ENCODE measurements around the gene RHEBL1.

Gene RHEBL1

DNA sequence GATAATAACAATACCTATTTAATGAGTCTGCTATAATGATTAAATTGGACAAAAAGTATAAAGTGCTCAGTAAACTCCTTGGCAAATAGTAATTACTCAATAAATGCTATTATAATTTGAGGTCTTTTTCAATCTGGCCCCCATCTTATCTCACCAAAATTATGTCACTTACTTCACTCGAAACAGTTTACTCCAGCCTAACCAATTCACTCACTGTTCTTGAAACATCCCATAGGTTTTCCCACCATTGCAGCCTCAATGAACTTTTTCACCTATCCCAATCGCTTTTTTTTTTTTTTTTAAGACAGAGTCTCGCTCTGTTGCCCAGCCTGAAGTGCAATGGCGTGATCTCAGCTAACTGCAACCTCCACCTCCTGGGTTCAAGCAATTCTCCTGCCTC is 33.8 kb downstream of the RHEBL1 start:
- no peak for DNase-seq

DNA sequence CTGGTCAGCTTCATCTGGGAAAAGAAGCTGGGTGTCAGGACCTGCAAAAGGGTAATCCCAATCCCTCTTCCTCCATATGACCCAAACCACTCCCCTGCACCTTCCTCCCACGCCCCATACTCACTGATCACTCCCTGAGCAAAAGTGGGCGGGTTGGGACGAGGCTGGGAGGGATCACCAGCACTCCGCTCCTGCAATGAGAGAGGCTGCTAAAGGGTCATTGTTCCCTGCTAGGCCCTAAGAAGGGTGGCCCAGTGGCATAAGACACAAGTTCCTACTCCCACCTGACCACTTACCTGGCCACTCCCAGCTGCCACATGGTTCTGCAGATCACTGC is 35.5 kb downstream of the RHEBL1 start:
- DNase-seq = no peak

DNA sequence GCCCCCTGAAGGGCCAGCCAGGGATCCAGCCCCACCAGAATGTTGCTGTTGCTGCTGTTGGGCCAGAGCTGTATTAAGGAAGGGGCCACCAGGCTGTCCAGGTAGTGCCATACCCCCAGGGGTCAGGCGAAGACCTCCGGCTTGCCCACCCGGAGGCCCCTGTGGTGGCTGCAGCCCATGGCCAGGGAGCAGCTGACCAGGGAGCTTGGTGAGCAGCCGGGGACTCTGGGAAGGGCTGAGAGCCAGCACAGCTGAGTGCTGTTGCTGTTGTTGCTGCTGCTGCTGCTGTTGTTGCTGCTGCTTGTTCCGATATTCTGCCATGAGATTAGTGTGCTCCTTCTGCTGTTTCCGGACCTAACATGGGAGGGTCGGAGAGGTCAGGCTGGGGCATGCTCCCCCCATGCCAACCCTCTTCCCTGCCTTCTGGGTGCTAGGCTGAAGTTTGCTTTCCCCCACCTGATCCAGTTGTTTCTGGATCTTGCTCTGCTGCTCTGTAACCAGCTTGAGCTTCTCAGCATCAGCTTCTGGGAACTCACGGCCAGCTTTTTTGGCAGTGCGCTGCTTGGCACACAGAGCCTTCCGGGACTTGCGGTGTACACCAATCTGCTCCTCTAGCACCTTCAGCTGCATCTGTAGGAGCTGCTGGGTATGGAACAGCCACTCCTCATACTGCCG is 36.0 kb downstream of the RHEBL1 start:
- DNase-seq = no peak

DNA sequence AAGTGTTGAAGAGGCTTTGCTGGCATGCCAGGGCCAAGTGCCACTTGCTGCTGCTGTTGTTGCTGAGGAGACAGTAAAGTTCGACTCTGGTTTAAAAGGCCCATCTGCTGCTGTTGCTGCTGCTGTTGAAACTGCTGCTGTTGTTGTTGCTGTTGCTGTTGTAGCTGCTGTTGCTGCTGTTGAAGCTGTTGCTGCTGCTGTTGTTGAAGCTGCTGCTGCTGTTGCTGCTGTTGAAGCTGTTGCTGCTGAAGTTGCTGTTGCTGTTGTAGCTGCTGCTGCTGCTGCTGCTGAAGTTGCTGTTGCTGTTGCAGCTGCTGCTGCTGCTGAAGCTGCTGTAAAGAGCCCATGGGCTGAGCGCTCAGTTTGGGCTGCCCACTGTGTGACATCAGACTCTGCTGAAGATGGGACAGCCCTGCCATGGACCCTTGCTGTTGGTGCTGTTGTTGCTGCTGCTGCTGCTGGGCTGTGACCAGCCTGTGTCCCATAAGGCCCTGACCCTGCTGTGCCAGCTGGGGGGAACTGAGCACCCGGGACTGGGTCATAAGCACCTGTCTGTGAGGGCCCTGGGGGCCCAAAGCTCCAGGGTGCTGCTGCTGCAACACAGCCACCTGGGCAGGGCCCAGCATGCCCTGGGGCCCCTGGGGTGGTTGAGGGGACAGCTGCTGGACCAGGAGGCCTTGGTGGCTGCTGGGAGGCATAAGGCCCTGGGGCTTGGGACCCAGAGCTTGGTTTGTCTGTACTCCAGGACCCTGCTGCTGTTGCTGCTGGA is 36.9 kb downstream of the RHEBL1 start:
- no peak for DNase-seq

DNA sequence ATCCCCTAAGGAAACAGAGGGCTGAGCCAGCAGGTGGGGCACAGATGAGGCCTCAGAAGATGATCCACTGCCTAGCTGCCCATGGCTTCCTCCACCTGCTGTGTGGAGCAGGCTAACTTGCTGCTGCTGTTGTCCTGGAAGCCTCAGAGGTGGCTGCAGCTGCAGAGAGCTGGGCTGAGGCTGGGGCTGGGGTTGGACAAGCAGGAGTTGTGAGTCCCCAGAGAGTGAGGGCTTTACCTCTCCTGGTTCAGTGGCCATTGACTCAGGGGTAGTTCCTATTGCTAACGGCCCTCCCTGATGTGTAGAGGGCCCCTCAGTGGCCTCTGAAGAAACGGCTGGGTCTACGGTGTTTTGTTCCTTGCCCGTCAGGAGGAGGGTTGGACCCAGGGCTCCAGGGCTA is 37.5 kb downstream of the RHEBL1 start:
- DNase-seq = no peak

DNA sequence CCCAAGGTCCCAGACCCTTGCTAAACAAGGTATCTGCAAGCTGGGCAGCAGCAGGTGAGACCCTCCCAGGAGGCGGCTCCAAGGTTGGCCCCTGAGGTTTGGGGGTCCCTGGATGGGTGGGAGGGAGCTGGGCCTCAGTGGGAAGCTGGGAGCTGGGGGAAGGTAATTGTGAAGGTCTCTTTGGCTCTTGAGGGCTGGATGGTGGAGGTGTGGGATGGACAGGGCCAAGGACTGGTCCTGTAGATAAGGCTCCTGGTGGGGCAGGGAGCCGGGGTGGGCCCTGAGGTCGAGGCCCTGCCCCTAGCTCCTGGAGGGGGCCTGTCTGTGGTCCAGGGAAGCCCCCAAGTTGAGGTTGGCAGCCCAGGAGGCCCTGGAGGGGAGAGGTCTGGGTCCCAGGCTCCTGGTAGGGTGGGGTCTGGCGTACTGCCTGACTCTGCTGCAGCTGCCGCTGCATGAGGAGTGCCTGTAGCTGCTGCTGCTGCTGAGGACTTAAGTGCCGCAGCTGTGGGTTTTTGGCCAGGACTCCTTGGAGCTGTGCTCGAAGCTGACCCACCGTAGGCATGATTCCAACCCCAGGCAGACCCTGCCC is 38.1 kb downstream of the RHEBL1 start:
- no peak for DNase-seq

DNA sequence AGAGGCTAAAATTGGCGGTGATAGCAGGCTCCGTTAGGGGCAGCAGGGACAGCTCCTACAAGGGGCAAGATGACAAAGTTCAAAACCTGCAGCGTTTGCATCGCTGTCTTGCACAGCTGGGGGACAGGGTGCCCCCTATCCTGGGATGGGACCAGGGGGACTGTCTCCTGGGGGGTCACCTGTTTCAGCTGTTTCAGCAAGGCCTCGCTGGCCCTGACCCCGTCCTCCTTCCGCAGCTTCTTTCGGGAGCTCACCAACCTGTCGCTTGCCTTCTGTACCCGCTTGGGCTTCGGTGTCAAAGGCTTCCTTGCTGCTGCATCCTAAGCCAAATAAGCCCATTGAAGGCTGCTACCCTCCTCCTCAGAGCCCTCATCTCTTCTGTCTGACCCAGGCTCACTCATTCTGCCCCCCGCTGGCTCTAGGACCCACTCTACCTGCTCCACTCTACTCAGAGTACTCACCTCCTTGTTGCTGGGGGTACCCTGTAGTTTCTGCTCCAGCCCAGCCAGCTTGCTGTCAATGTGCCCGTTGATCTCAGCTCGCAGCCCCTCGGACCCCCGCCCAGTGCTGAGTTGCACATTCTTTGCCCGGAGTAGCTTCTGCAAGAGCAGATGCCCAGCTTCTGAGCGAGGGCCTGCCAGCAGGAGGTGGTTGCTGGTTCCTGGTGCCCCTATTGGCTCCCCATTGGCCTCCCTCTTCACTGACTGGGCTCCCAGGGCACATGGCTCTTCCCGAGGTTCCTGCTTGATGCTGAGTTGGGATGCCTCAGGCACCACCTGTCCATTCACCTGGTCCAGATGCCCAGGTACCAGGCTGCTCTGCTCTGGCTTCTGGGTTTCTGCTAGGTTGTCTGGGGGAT is 38.8 kb downstream of the RHEBL1 start:
- no peak for DNase-seq

DNA sequence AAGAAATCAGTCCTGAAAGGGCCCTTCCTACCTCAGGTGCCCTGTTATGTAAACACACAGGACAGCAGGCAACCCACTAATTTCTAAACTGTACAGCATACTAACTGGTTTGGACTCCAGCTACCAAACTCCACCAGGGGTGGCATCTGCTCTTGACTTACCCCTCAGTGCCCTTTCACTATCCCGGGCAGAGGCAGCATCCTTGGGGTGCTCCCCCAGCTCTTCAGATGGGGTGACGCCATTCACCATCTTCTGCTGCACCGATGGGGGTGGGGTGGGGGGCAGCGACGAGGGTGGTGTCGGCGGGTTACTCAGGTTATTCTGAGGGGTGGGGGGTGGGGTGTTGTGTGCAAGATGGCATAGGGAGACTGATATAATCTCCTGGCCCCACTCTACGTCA is 39.7 kb downstream of the RHEBL1 start:
- no peak for DNase-seq

DNA sequence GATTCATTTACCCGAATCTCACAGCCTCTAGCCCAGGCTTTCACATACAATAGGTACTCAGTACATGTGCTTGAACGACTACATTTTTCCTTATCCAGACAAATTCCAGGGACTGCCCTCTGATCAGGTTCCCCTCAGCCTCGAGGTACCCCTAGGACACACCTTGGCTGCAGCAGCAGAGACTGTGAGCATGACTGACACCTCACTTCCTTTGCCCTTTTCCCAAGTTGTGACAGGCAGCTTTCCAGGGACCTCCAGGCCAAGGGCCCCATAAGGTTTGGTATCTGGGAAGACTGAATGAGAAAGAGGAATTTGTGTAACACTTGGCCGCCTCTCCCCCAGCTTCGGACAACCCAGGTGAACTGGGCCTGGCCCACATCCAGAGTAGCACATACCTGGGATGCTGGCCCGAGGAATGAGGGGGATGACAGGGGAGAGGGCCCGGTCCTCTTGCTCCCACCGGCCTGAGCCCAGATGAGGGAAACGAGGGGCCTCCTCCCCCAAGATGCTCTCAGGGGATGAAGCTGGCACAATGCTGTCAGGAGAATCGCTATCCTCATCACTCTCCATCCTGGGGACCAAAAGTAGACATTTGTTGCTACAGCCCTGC is 41.0 kb downstream of the RHEBL1 start:
- DNase-seq = no peak

DNA sequence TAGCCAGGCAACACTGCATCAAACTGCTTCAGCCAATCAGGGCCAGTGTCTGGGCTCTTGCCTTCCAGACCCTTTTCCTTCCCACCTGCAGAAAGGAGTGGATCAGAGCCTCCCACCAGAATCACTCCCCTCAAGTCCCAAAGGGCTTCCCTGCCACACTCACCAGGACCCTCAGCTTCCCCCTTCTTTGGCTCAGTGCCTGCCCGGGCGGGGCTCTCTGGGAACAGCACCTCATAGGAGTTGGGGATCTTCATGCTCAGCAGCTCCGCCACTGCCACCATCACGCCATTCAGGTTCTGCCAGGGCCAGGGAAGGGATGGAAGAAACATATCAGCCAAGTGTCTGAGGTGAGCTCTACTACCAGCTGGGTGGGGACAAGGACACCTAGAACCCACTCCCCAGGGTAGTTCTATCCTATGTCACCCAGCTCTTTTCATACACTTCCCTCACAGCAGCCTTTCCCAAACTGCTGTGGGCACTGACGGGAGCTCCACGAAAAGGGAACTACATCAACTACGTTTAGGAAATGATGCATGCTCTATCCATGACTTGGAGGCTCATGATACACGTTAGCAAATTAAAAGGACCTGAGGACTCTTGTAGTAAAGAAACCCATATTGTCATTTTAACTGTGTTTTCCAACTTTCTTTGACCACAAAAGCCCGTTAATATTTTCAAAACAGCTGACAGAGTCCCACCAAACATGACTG is 41.8 kb downstream of the RHEBL1 start:
- DNase-seq = no peak

DNA sequence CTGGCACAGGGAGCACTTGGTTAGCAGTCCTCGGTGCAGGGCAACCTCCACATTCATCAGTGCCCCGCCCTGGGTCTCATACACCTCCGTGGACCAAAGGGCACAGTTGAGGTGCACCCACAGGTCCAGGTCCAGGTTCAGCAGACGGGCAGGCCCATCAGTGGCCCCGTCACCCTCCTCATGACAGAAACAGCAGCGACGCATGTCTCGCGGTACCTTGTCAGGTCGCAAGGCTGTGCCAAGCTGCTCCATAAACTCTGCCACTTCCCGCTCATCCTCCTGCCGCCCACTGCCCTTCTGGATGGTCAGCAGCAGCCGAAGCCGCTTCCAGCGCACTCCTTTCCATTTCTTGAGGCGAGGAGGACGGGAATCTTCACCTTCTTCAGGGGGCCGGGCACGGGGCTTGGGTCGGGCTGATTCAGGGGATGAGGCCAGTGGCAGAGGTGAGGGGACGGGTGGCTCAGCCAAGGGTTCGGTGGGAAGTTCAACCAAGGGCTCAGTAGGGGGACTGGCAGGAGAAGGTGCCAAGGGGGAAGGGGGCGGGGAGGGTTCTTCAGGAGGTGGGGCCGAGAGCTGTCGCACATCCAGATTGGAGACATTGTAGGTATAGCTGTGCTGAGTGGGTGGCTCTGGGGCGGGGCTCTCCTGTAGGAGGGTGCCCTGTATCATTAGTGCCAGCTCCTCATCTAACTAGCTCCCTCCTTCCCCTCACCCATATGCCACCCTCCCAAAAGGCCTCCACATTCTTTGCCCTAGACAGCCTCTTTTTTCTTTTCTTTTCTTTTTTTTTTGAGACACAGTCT is 42.9 kb downstream of the RHEBL1 start:
- no peak for DNase-seq

DNA sequence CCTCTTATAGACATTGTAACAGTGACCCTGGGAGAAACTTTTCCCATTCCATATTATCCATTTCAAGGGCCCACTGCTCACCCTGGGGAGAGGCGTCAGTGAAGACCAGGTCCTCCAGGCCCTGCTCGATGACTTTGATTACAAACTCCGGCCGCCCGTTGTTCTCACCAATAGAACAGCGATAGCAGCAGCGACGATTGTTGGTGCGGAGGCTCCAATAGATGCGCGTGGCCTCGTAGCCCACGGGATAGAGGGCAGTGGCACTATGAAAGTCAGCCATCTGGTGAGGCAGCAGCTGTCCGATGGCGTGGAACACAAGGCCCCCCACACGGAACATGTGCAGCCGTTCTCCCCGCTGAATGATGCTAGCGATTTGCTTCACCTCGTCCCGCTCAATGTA is 43.7 kb downstream of the RHEBL1 start:
- DNase-seq = no peak

DNA sequence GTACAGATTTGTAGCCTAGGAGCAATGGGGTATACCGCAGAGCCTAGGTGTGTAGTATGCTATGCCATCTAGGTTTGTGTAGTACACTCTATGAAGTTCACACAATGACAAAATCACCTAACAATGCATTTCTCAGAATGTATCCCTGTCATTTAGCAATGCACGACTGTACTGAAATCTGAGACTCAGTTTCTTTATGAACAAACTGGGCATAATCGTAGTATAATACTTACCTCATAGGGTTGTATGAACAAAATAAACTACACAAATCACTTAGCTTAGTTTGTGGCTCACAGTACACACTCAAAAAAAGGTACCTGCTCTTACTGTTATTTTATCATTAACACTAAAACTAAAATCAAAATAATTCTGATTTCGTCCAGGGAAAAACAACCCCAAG is 44.3 kb downstream of the RHEBL1 start:
- DNase-seq = no peak

DNA sequence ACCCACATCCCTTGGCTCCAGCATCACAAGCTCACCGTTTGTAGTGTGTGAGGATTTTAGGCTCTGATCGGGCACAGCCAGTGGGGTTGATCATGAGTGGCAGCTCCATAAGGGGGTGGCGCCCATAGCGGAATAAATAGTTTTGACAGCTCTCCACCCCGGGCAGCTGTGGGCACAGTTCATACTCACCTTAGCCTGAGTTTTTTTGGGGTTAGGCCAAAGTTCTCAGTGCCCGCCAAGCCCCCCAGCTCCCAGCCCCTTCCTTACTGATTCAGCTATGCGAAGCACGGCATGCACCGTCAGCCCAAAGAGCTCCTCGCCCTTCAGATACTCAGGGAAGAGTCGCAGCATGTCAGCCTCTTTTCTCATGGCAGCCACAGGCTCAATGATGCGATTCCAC is 45.2 kb downstream of the RHEBL1 start:
- no peak for DNase-seq

DNA sequence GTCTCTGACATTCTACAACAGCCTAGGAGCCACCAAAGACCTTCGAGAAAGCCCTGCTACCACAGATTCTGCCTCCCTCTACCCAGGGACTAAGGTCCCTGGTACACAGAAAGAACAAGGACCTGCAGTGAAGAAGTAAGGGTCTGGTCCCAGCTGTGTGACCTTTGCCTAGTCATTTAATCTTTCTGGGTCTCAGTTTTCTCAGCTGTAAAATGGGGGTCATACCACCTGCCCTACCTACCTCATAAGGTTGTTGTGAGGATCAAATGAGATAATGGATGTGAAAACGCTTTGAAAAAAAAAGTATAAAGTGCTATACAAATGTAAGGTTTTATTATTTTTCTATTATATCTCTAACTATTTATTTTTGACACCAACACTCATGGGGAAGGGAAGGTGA is 46.0 kb downstream of the RHEBL1 start:
- no peak for DNase-seq

DNA sequence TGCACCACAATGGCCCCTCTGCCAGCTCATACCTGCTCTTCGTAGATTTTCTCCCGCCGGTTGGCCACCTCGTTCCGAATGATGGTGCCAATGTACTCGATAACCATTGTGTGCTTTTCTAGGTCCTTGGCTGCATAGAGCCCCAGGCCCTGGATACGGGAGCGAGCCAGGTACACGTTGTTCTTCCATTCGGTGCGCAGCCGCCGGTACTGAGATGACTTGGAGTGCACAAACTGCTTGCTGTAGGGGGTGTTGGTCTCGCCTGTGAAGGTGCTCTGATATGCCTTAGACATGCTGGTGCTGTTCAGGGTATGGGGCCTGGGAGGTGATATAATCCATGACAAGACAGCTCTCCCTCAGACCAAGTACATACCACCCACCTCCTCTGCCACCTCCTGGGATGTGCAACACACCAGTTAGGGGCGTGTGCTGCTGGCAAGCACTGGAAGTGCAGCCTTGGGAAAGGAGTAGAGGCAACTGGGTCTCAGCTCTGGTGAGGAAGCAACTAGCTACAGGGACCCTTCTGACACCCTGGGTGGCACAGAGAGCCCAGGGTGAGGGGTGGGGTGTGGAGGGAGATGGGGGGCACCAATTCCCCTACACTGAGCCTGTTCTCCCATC is 47.1 kb downstream of the RHEBL1 start:
- DNase-seq = no peak

DNA sequence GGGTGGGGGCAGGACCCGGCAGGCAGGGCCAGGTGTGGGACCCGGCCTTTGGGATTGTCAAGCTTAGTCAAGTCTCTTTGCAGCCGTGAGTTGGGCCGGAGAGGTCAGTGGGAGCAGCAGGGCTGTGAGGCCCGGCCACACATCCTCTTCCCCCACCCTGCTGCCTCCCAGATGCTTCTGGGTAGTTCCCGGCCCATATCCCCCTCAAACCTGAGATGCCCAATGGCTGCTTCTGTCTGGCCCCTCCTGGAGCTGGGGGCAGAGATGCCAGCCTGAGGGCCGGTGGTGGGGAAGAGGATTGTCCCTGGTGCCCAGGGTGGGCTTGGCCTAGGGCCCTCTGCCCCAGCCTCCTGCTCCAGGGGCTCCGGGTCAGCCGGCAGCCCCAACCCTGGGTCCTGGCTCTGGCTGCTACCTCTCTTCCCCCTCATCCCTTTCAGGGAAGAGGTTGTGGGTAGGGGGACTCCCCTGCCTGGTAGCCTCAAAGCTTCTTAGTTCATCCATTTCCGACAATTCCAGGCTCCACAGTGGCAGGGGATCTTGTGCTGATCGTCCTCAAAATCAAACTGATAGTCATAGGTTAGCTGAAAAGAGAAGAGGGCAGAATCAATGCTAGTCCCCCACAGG is 48.4 kb downstream of the RHEBL1 start:
- no peak for DNase-seq

DNA sequence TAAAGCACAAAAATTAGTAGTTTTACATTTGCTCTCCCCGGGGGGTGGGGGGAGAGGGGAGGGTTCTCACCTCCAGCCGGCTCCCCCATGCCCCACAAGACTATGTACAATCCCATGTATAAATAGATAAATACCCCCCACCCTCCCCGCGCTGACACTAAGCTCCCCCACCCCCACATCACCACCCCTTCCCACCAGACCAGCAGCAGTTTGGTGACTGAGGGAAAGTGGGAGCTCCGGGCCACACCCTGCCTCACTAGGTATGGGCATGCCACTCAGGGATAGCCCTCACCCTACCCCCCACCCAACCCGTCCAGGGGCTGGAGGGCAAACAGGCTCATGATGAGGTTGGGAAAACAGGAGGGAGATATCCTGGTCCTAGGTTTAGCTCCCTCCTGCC is 49.3 kb downstream of the RHEBL1 start:
- DNase-seq = no peak

DNA sequence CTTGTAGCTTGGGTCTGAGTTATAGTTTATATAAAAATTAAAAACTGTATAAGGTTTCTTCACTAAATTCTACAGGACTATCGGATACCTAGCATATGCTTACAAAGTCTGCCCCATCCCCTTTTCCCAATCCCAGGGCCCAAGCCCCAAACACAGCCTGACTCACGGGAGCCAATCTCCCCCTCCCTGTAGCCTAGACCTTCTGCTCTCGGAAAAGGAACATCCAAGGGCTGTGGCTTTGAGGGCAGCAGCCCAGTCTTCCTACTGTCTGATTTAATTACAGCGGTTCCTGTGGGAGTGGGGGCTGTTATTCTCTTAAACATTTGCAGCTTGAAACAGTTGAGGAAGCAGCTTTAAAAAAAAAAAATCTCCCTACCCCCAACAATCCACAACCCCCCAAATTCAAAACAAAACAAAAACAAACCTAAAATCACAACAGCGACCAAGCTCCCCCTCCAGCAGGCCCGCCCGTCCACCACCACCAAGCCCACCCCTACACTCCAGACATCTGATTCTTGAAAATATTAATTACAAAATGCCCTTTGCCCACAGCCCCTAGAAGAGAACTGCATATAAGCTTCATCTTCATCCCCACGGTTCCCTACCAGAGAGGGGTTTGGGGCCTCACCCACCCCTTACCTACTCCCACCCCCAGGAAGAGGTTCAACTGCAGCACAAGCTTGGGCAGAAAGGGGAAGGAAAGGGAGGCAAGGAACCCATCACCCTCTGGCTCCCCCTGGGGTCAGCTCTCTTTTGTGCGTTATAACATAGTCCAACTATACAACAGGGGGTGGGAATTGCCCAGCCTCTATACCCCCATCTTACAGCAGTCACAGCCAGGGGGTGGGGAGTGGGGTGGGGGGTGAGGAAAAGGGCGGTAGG is 50.1 kb downstream of the RHEBL1 start:
- no peak for DNase-seq

DNA sequence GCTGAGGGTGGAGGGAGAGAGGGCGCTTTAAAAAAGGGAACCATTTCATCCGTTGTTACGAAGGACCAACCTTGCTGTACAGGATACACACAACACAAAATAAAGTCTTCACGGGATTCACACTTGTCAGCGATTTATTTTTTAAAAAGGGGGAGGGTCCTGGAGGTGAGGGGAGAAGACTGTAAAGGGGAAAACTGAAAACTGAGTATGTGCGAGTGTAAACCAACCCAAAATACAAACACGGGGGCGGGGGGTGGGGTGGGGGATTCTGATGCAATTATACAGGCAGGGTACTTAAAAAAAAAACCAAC is 50.7 kb downstream of the RHEBL1 start:
- DNase-seq = no peak

All from NCI-H1105 (cell line).